ENCODE data around the gene DERL2. TPM values are rescaled to one million over a fixed set of nuclear protein-coding genes. Genes with fewer than 3 reads are reported as not detected.

Gene DERL2
- 11.2 and 45.6 TPM in 2 replicates for total RNA-seq (ENCODE audit: low replicate concordance)

DNA sequence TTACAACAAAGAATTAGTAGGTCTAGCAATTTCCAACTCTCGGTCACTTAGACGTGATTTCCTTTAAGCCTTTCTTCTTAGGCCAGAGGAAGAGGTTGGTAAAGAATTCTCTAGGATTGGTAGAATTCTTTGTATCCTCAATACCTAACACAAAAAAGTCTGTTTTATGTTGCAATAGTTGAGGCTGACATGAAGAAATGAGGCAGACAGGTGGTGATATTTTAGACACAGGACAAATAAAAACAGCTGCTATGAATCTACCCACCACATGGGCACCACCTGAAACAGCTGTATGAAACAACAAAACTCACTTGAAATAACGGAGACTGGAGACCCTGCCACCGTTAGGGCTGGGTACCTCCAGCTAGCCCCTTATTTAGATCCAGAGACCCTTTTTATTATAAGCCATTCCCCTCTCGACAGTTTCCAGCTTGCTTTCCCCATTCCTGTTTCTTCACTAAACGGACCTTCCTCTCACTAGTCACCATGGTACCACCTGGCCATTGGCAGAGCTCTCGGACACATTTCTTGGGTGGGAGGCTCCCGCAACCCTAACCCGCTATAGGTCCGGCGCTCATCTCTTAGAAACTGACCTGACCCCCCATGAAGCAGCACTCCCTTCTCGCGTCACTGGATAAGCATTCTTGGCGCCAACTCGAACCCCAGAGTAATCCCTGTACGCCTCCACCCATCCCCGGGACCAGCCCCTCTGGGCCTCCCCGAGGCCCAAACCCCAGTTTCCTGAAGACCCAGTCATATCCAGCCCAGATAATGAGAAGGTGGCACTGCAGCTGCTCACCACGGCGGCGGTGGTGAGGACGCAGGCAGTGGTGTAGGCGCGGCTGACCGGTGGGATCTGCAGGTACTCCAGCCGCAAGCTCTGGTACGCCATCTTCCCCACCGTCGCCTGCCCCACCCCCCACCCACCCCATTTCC, at the start of gene DERL2:
TSS of gene DERL2 (minus strand) at position 909 of the 936 bp plus-strand sequence. CDS start at position 892, 17 bp downstream.
- peak; percentile 34 for DNase-seq (ENCODE audit: low read depth)
- peak within 1 kb of the TSS; percentile 92 for H3K4me3 ChIP-seq (ENCODE audit: low read depth, low read length)
- TF ChIP-seq, protein P1, sequence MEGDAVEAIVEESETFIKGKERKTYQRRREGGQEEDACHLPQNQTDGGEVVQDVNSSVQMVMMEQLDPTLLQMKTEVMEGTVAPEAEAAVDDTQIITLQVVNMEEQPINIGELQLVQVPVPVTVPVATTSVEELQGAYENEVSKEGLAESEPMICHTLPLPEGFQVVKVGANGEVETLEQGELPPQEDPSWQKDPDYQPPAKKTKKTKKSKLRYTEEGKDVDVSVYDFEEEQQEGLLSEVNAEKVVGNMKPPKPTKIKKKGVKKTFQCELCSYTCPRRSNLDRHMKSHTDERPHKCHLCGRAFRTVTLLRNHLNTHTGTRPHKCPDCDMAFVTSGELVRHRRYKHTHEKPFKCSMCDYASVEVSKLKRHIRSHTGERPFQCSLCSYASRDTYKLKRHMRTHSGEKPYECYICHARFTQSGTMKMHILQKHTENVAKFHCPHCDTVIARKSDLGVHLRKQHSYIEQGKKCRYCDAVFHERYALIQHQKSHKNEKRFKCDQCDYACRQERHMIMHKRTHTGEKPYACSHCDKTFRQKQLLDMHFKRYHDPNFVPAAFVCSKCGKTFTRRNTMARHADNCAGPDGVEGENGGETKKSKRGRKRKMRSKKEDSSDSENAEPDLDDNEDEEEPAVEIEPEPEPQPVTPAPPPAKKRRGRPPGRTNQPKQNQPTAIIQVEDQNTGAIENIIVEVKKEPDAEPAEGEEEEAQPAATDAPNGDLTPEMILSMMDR (IDR thresholded peaks at IDR 0.05; ENCODE audit: insufficient read depth, low read length): no peak

DNA sequence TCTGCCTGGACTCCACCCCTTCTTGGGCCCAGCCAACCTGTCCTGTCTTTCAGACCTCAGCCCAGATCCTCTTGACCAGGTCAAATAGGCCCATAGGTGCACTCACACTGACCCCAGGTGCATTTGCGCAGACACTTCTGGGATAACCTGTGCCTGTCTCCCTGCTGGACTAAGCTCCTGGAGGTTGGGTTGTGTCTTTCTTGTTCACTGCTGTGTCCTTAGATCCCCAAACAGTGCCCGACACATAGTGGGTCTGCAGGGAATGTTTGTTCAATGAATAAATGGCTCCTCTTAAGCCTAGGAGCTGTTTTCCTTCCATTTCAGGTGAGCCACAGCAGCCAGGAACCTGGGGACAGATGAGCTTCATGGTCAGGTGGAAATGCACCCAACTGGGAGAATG, 49.5 kb upstream of the DERL2 start:
- no peak for DNase-seq (ENCODE audit: low read depth)
- H3K4me3 ChIP-seq (ENCODE audit: low read depth, low read length): no peak overlapping the region
- TF ChIP-seq, protein P1 (IDR thresholded peaks at IDR 0.05; ENCODE audit: insufficient read depth, low read length): no peak

DNA sequence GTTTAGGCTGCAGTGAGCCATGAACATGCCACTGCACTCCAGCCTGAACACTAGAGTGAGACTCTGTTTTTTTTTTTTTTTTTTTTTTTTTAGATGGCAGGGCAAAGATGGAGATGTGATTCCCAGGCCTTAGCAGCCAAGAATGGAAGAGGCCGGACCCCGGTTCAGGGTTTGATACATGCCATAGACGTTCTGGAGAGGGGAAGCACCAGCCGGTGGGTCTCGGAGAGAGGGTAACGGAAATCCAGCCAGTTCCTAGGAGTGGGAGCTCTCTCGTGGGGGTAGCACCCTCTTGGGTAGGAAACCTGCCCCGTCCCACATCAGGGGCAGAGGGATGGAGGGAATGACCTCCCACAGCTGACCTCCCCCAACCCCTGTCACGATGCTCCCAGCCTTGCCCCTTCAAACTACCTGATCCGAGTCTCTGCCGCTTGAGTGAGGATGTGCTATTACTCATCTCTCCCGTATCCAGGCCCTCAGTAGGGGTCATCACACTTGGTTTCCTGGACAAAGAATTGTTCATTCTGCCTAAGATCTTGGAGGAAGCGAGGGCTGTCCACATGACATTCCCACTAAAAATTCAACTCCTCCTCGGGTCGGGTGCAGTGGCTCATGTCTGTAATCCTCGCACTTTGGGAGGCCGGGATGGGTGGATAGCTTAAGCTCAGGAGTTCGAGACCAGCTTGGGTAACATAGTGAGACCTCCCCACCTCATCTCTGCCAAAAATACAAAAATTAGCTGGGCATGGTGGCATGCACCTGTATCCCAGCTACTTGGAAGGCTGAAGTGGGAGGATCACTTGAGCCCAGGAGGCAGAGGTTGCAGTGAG, 47.7 kb upstream of the DERL2 start:
- TF ChIP-seq, protein P1 (IDR thresholded peaks at IDR 0.05; ENCODE audit: insufficient read depth, low read length): no peak
- DNase-seq (ENCODE audit: low read depth): no peak
- H3K4me3 ChIP-seq (ENCODE audit: low read depth, low read length): no peak overlapping the region

DNA sequence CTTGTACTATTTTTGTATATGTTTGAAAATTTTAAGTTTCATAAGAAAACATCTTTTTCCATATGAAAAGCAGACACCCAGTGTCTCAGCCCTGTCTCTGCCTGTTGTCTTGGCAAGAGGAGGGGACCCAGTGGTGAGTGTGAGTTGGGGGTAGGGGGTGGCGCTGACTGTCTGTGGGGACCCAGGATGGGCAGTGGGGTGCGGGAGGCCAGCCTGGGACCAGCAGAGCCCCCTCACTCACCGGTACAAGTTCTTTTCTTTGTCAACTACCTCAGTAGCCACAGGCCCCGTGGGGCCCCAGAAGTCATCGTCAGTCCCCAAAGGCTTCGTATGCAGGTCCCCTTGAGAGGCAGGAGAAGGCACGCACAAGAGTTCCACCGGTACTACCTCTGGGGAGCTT, 46.6 kb upstream of the DERL2 start:
- H3K4me3 ChIP-seq (ENCODE audit: low read depth, low read length): no peak overlapping the region
- TF ChIP-seq, protein P1 (IDR thresholded peaks at IDR 0.05; ENCODE audit: insufficient read depth, low read length): no peak
- no peak for DNase-seq (ENCODE audit: low read depth)

DNA sequence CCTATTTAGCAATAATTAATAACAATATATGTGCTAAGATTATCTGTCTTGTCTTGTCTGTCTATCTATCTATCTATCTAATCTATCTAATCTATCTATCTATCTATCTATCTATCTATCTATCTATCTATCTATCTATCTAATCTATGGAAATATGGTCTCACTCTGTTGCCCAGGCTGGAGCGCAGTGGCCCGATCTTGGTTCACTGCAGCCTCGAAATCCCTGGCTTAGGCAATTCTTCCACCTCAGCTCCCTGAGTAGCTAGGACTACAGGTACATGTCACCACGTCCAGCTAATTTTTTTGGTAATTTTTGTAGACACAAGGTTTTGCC, 45.1 kb upstream of the DERL2 start:
- no peak overlapping the region for H3K4me3 ChIP-seq (ENCODE audit: low read depth, low read length)
- TF ChIP-seq, protein P1 (IDR thresholded peaks at IDR 0.05; ENCODE audit: insufficient read depth, low read length): no peak
- DNase-seq (ENCODE audit: low read depth): no peak

DNA sequence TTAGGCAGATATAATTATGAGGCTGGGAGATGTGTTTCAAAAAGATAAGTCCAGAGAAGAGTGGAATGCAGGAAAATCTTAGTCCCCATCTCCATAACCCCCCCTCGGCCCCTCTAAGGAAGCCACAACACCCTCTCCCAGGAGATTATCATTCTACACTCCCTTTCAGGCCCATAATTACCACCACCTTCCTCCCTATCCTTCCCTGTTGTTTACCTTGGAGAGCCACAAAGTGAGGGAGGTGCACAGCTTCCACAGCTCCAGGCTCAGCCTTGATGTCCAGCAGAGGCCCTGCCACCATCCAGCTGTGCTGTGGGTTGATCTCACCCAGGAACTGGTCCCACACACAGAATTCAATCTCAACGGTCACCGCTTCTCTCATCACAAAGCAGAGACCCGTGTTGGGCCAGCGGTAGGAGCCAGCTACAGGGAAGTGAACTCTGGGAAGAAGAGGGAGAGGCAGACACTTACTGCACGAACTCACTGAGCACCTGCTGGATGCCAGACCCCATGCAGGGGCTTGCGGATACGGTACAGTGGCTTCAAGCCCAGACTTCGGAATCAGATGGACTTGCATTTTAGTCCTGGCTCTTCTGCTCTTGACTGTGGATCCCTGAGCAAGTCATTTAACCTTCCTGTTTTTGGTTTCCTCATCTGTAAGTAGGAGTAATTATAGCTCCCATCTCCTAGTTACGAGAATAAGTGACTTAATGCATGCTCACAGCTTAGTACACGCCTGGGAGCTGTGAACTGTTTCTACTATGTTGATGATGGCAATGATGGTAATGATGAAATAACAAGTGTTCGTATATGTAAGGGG, 44.5 kb upstream of the DERL2 start:
- no peak overlapping the region for H3K4me3 ChIP-seq (ENCODE audit: low read depth, low read length)
- TF ChIP-seq, protein P1 (IDR thresholded peaks at IDR 0.05; ENCODE audit: insufficient read depth, low read length): no peak
- no peak for DNase-seq (ENCODE audit: low read depth)

All from fibroblast of the aortic adventitia (primary cell).